ENCODE results near the gene GNG8. TPM values are rescaled to one million over a fixed set of nuclear protein-coding genes. Genes with fewer than 3 reads are reported as not detected.

GNG8 gene
- total and polyA plus RNA-seq, 8 donors, result not detected

GRCh38 chr19:46587861-46588260 lies 48.1 kb downstream of the GNG8 start:
- Histone ChIP-seq H3K9me3 (no peaks in the 10 kb centered on the region), H3K4me1 (no peaks in the 10 kb centered on the region), H3K27ac (no peak overlapping the region), H3K36me3 (no peaks in the 10 kb centered on the region), H3K4me3 (no peak overlapping the region), H3K27me3 (no peaks in the 10 kb centered on the region)
- WGBS, 5 donors, result 59 to 76% (median 70%) methylated on average over 3 of the region's 3 CpGs
- intact Hi-C loops (cut with DNase I; ENCODE audit: low total_unique reads), result no loop called here
- no peak for TF ChIP-seq EP300 (IDR thresholded peaks at IDR 0.05)
- TF ChIP-seq POLR2AphosphoS5 (IDR thresholded peaks at IDR 0.05), result no peak
- TF ChIP-seq CTCF (IDR thresholded peaks at IDR 0.05), result no peak
- no peak for TF ChIP-seq POLR2A (IDR thresholded peaks at IDR 0.05)
- DNase-seq, result no peak

- TF ChIP-seq EP300 (IDR thresholded peaks at IDR 0.05) (no peak), CTCF (IDR thresholded peaks at IDR 0.05) (no peak), POLR2A (IDR thresholded peaks at IDR 0.05) (no peak), POLR2AphosphoS5 (IDR thresholded peaks at IDR 0.05) (no peak)
- no peaks in the 10 kb centered on the region for H3K4me1 ChIP-seq
- no peaks in the 10 kb centered on the region for H3K9me3 ChIP-seq
- WGBS, 5 donors, result 29 to 60% (median 35%) methylated on average over 4 of the region's 4 CpGs
- DNase-seq, result no peak
- H3K36me3 ChIP-seq, result no peaks in the 10 kb centered on the region
- H3K4me3 ChIP-seq, result no peak overlapping the region
- no peak overlapping the region for H3K27ac ChIP-seq
- H3K27me3 ChIP-seq, result no peaks in the 10 kb centered on the region
- intact Hi-C loops (cut with DNase I; ENCODE audit: low total_unique reads), result no loop called here
Measured at GRCh38 chr19:46586294-46586693, 49.7 kb downstream of the GNG8 start.

GRCh38 chr19:46585539-46585938 lies 50.5 kb downstream of the GNG8 start:
- Histone ChIP-seq H3K36me3 (no peaks in the 10 kb centered on the region), H3K9me3 (no peaks in the 10 kb centered on the region), H3K4me1 (no peaks in the 10 kb centered on the region), H3K27ac (no peak overlapping the region), H3K4me3 (no peak overlapping the region), H3K27me3 (no peaks in the 10 kb centered on the region)
- intact Hi-C loops (cut with DNase I; ENCODE audit: low total_unique reads), result no loop called here
- TF ChIP-seq POLR2AphosphoS5 (IDR thresholded peaks at IDR 0.05) (no peak), EP300 (IDR thresholded peaks at IDR 0.05) (no peak), POLR2A (IDR thresholded peaks at IDR 0.05) (no peak), CTCF (IDR thresholded peaks at IDR 0.05) (no peak)
- 88 to 100% (median 93%) methylated on average over 1 of the region's 1 CpG for WGBS, 5 donors
- no peak for DNase-seq

Other genes with a start within 250 kb of the GNG8 start
- gene CCDC8, start 222.6 kb downstream of the GNG8 start, total RNA-seq, result 10 to 100 TPM in 1 of 5 donors, under 1 TPM in 2, not detected in 2; 0.29 to 22.9 (median 0.89) TPM
- 1 to 10 TPM; 1.4 to 4.4 (median 3.8) TPM for gene CCDC8, start 222.6 kb downstream of the GNG8 start, polyA plus RNA-seq
- gene PNMA8C, start 207.3 kb downstream of the GNG8 start, total RNA-seq, result under 1 TPM in 1 of 5 donors, not detected in 4; 0.18 TPM
- gene PNMA8C, start 207.3 kb downstream of the GNG8 start, polyA plus RNA-seq, result under 1 TPM in 1 of 3 donors, not detected in 2; 0.05 TPM
- gene PNMA8A, start 164.6 kb downstream of the GNG8 start, total RNA-seq, result 1 to 10 TPM in 2 of 5 donors, under 1 TPM in 1, not detected in 2; 0.43 to 4.8 (median 3.1) TPM
- 1 to 10 TPM; 1.1 to 1.5 (median 1.3) TPM for gene PNMA8A, start 164.6 kb downstream of the GNG8 start, polyA plus RNA-seq
- gene PNMA8B, start 140.3 kb downstream of the GNG8 start, total RNA-seq, result 1 to 10 TPM in 2 of 5 donors, under 1 TPM in 2, not detected in 1; under 0.01 to 4.1 (median 0.72) TPM
- gene PNMA8B, start 140.3 kb downstream of the GNG8 start, polyA plus RNA-seq, result 1 to 10 TPM in 1 of 3 donors, under 1 TPM in 2; 0.40 to 1.1 (median 0.76) TPM
- 100 to 1,000 TPM in 4 of 5 donors, 10 to 100 TPM in 1; 94.7 to 147 (median 106) TPM for gene CALM3, start 34.9 kb downstream of the GNG8 start, total RNA-seq
- gene CALM3, start 34.9 kb downstream of the GNG8 start, polyA plus RNA-seq, result 100 to 1,000 TPM in 2 of 3 donors, 10 to 100 TPM in 1; 84.2 to 203 (median 174) TPM
- gene PTGIR, start 11.1 kb downstream of the GNG8 start, total RNA-seq, result 1 to 10 TPM in 3 of 5 donors, not detected in 2; 1.8 to 6.7 (median 5.8) TPM
- gene PTGIR, start 11.1 kb downstream of the GNG8 start, polyA plus RNA-seq, result 1 to 10 TPM; 1.6 to 1.7 (median 1.6) TPM
- 10 to 100 TPM in 4 of 5 donors, 1 to 10 TPM in 1; 9.7 to 29.9 (median 11.1) TPM for gene DACT3, start 25.0 kb upstream of the GNG8 start, total RNA-seq
- 10 to 100 TPM in 1 of 3 donors, 1 to 10 TPM in 2; 6.1 to 10.5 (median 6.4) TPM for gene DACT3, start 25.0 kb upstream of the GNG8 start, polyA plus RNA-seq
- 10 to 100 TPM in 4 of 5 donors, 1 to 10 TPM in 1; 7.0 to 40.8 (median 18.5) TPM for gene PRKD2, start 80.9 kb upstream of the GNG8 start, total RNA-seq
- gene PRKD2, start 80.9 kb upstream of the GNG8 start, polyA plus RNA-seq, result 10 to 100 TPM; 26.5 to 50.6 (median 39.7) TPM
- 10 to 100 TPM in 4 of 5 donors, 1 to 10 TPM in 1; 8.8 to 76.3 (median 15.2) TPM for gene FKRP, start 109.9 kb upstream of the GNG8 start, total RNA-seq
- 1 to 10 TPM; 6.0 to 7.5 (median 6.5) TPM for gene FKRP, start 109.9 kb upstream of the GNG8 start, polyA plus RNA-seq
- gene STRN4, start 110.2 kb upstream of the GNG8 start, total RNA-seq, result 100 to 1,000 TPM in 2 of 5 donors, 10 to 100 TPM in 3; 48.1 to 373 (median 95.6) TPM
- 10 to 100 TPM; 37.1 to 43.1 (median 39.0) TPM for gene STRN4, start 110.2 kb upstream of the GNG8 start, polyA plus RNA-seq
- 10 to 100 TPM; 18.7 to 53.0 (median 27.7) TPM for gene SLC1A5, start 152.4 kb upstream of the GNG8 start, total RNA-seq
- 100 to 1,000 TPM in 1 of 3 donors, 10 to 100 TPM in 2; 20.5 to 106 (median 35.1) TPM for gene SLC1A5, start 152.4 kb upstream of the GNG8 start, polyA plus RNA-seq
- 100 to 1,000 TPM in 2 of 5 donors, 10 to 100 TPM in 2, 1 to 10 TPM in 1; 4.9 to 191 (median 76.7) TPM for gene AP2S1, start 214.6 kb upstream of the GNG8 start, total RNA-seq
- gene AP2S1, start 214.6 kb upstream of the GNG8 start, polyA plus RNA-seq, result 100 to 1,000 TPM in 2 of 3 donors, 10 to 100 TPM in 1; 90.1 to 124 (median 103) TPM
- 100 to 1,000 TPM in 1 of 5 donors, 10 to 100 TPM in 3, 1 to 10 TPM in 1; 7.0 to 200 (median 36.4) TPM for gene ARHGAP35, start 224.8 kb upstream of the GNG8 start, total RNA-seq
- gene ARHGAP35, start 224.8 kb upstream of the GNG8 start, polyA plus RNA-seq, result 1 to 10 TPM; 5.6 to 9.0 (median 7.3) TPM